GM23338 (cell line): ENCODE results near the gene HS6ST2.

Experiments used
- CREB1 ChIP-seq: fragments of 250-450 bp; sonication (Bioruptor Pico); IDR thresholded peaks from 2 replicates; pipeline ENCODE4 v1.5.0; 2020; ENCODE audit warnings: low read depth, mild to moderate bottlenecking, moderate library complexity
- EZH2 ChIP-seq: fragments of 200-600 bp; sonication (generic); IDR thresholded peaks from one replicate; pipeline ENCODE4 v1.8.0; 2017; ENCODE audit warnings: antibody characterized with exemption, mild to moderate bottlenecking, low read depth; ENCODE audit not compliant: unreplicated experiment
- EZH2phosphoT487 ChIP-seq: fragments of 200-600 bp; sonication (generic); IDR thresholded peaks from one replicate; pipeline ENCODE4 v1.8.1; 2018; ENCODE audit warnings: antibody characterized with exemption; ENCODE audit not compliant: unreplicated experiment
- TF ChIP-seq, protein P1 (sequence below), 2 experiments: fragments of 200-600 bp in 1 of 2; sonication (generic) in 1 of 2; conservative IDR thresholded peaks; 2 replicates each; pipeline versions ENCODE4 v1.5.1 to v1.6.1; 2016 to 2017; ENCODE audit warnings: antibody characterized with exemption in 2 of 2, low read depth in 2 of 2, mild to moderate bottlenecking in 2 of 2, moderate library complexity in 1 of 2

DNA sequence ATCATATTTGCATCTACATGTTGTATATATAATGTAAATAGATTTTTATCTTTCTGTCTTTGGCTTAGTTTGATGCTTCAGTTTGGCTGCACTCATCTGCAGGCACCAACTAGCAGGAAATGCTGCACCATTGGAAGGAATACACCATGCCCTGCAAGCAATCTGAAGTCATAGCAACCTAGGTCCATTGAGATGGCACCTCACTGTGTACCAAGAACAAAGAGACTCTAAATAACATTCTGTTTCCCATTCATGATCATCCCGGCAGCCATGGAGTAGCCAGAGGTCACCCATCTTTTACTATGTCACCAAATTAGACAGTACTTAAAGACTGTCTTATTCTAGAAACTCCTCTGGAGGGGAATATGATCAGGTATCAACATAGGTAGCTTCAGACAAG, 40.8 kb upstream of the HS6ST2 start:
- TF ChIP-seq, protein P1, sequence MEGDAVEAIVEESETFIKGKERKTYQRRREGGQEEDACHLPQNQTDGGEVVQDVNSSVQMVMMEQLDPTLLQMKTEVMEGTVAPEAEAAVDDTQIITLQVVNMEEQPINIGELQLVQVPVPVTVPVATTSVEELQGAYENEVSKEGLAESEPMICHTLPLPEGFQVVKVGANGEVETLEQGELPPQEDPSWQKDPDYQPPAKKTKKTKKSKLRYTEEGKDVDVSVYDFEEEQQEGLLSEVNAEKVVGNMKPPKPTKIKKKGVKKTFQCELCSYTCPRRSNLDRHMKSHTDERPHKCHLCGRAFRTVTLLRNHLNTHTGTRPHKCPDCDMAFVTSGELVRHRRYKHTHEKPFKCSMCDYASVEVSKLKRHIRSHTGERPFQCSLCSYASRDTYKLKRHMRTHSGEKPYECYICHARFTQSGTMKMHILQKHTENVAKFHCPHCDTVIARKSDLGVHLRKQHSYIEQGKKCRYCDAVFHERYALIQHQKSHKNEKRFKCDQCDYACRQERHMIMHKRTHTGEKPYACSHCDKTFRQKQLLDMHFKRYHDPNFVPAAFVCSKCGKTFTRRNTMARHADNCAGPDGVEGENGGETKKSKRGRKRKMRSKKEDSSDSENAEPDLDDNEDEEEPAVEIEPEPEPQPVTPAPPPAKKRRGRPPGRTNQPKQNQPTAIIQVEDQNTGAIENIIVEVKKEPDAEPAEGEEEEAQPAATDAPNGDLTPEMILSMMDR (conservative IDR thresholded peaks at IDR 0.05; ENCODE audit: low read depth in 2 of 2), result no peak
- TF ChIP-seq EZH2 (no peak), EZH2phosphoT487 (no peak), CREB1 (no peak)
